H1 (cell line): Measurements from ENCODE around the gene JAKMIP1. TPM values are rescaled to one million over a fixed set of nuclear protein-coding genes. Genes with fewer than 3 reads are reported as not detected.

ENCODE experiments used
- CTCF ChIA-PET: fragments of 300-600 bp; sonication (Branson Sonifier 250); formaldehyde crosslinking; loops from one replicate; lab custom pipeline; 2021; ENCODE audit not compliant: partially characterized antibody; lab: Charles Lee
- POLR2A ChIA-PET: fragments of 300-600 bp; sonication (Branson Sonifier 250); formaldehyde crosslinking; loops from one replicate; lab custom pipeline; 2021; ENCODE audit warnings: inconsistent platforms; ENCODE audit not compliant: partially characterized antibody; lab: Charles Lee
- DNase-seq, 2 experiments: peaks; one replicate each; pipeline versions ENCODE4 v3.0.0 to v3.0.0-alpha.2; 2010 to 2022; ENCODE audit warnings: low spot score in 2 of 2, low read depth in 1 of 2, mixed read lengths in 1 of 2
- FAIRE-seq: peaks from 2 replicates; lab custom pipeline; 2011; peaks lifted over from hg19 to GRCh38; lab: Jason Lieb, UNC
- H2AFZ ChIP-seq: 2 replicates; pipeline ENCODE4 v1.8.1; 2012; ENCODE audit warnings: low read length, inconsistent platforms
- H2AK5ac ChIP-seq: 2 replicates; pipeline ENCODE4 v1.6.1; 2013; ENCODE audit warnings: low read depth, low read length
- H2BK120ac ChIP-seq: replicated peaks from 2 replicates; pipeline ENCODE3; 2013; ENCODE audit warnings: low read depth, low read length, inconsistent platforms
- H2BK12ac ChIP-seq: 2 replicates; pipeline ENCODE4 v1.6.1; 2013; ENCODE audit warnings: low read depth, low read length
- H2BK15ac ChIP-seq: 2 replicates; pipeline ENCODE4 v1.6.1; 2013; ENCODE audit warnings: low read length
- H2BK20ac ChIP-seq: 2 replicates; pipeline ENCODE4 v1.6.1; 2013; ENCODE audit warnings: low read length
- H2BK5ac ChIP-seq: 2 replicates; pipeline ENCODE4 v1.6.1; 2013; ENCODE audit warnings: low read depth, low read length
- H3K14ac ChIP-seq: 2 replicates; pipeline ENCODE4 v1.6.1; 2013; ENCODE audit warnings: inconsistent platforms; ENCODE audit not compliant: insufficient read length
- H3K18ac ChIP-seq: 2 replicates; pipeline ENCODE4 v1.6.1; 2013; ENCODE audit warnings: low read length; ENCODE audit errors: extremely low read depth
- H3K23ac ChIP-seq: 2 replicates; pipeline ENCODE4 v1.6.1; 2013; ENCODE audit warnings: inconsistent platforms; ENCODE audit not compliant: insufficient read length
- H3K23me2 ChIP-seq: 2 replicates; pipeline ENCODE4 v1.6.1; 2013; ENCODE audit warnings: low read depth, low read length
- H3K27ac ChIP-seq: 2 replicates; pipeline ENCODE4 v1.6.1; 2011; ENCODE audit warnings: low read depth, low read length, inconsistent platforms
- H3K27me3 ChIP-seq, 4 experiments: replicated peaks in 1 of 4; 1 replicate in 1 of 4; 2 replicates in 3 of 4; pipeline versions ENCODE4 v1.6.1 to v1.8.1; 2011 to 2013; ENCODE audit warnings: low read length in 3 of 4, mild to moderate bottlenecking in 3 of 4, inconsistent platforms in 2 of 4, mixed read lengths in 2 of 4, moderate library complexity in 1 of 4; ENCODE audit not compliant: control insufficient read depth in 3 of 4, insufficient read depth in 3 of 4; ENCODE audit errors: extremely low read depth in 1 of 4
- H3K36me3 ChIP-seq, 4 experiments: 2 replicates each; pipeline versions ENCODE4 v1.6.1 to v1.8.1; 2011 to 2013; ENCODE audit warnings: mild to moderate bottlenecking in 4 of 4, low read length in 3 of 4, moderate library complexity in 2 of 4, control low read depth in 1 of 4, inconsistent platforms in 1 of 4; ENCODE audit not compliant: insufficient read depth in 4 of 4, control insufficient read depth in 2 of 4
- H3K4ac ChIP-seq: replicated peaks from 2 replicates; pipeline ENCODE3; 2013; ENCODE audit warnings: low read length, low read depth, mixed read lengths, inconsistent platforms; ENCODE audit not compliant: insufficient read length
- H3K4me1 ChIP-seq, 4 experiments: replicated peaks in 1 of 4; 1 replicate in 1 of 4; 2 replicates in 3 of 4; pipeline versions ENCODE4 v1.6.1 to v1.8.1; 2011 to 2013; ENCODE audit warnings: low read length in 3 of 4, inconsistent platforms in 2 of 4, mixed read lengths in 1 of 4; ENCODE audit not compliant: insufficient read depth in 4 of 4, control insufficient read depth in 3 of 4
- H3K4me2 ChIP-seq, 2 experiments: 2 replicates each; pipeline versions ENCODE4 v1.6.1 to v1.8.1; 2011 to 2013; ENCODE audit warnings: low read depth in 2 of 2, low read length in 2 of 2, control low read depth in 1 of 2, inconsistent platforms in 1 of 2, mild to moderate bottlenecking in 1 of 2; ENCODE audit not compliant: insufficient read depth in 1 of 2
- H3K4me3 ChIP-seq, 4 experiments: fragments of 200-600, 300-600 bp in 1 of 4; sonication (generic), shearing (Covaris generic), sonication (Bioruptor Twin) in 1 of 4; 2 replicates each; pipeline versions ENCODE4 v1.5.1 to v1.8.1; 2011 to 2016; ENCODE audit warnings: low read length in 4 of 4, low read depth in 3 of 4, control low read depth in 2 of 4, inconsistent platforms in 2 of 4, mild to moderate bottlenecking in 2 of 4, mixed read lengths in 1 of 4, moderate library complexity in 1 of 4; ENCODE audit not compliant: insufficient read depth in 2 of 4; ENCODE audit errors: extremely low read depth in 1 of 4
- H3K56ac ChIP-seq: replicated peaks from 2 replicates; pipeline ENCODE3; 2013; ENCODE audit warnings: low read depth, mild to moderate bottlenecking, mixed read lengths, low read length, inconsistent platforms; ENCODE audit not compliant: insufficient read length
- H3K79me1 ChIP-seq: 2 replicates; pipeline ENCODE4 v1.6.1; 2013; ENCODE audit warnings: low read depth, low read length, control low read depth
- H3K79me2 ChIP-seq, 2 experiments: 2 replicates each; pipeline versions ENCODE4 v1.6.1 to v1.8.1; 2012 to 2013; ENCODE audit warnings: low read length in 2 of 2, mild to moderate bottlenecking in 2 of 2, inconsistent platforms in 1 of 2; ENCODE audit not compliant: insufficient read depth in 2 of 2, control insufficient read depth in 1 of 2
- H3K9ac ChIP-seq, 4 experiments: replicated peaks in 1 of 4; 1 replicate in 1 of 4; 2 replicates in 3 of 4; pipeline versions ENCODE4 v1.6.1 to v1.8.1; 2011 to 2013; ENCODE audit warnings: low read depth in 3 of 4, low read length in 3 of 4, control low read depth in 2 of 4, mild to moderate bottlenecking in 2 of 4, moderate library complexity in 2 of 4, inconsistent platforms in 1 of 4; ENCODE audit errors: extremely low read depth in 1 of 4
- H3K9me3 ChIP-seq, 2 experiments: 2 replicates each; pipeline versions ENCODE4 v1.6.1 to v1.8.1; 2012 to 2013; ENCODE audit warnings: mild to moderate bottlenecking in 2 of 2, moderate library complexity in 2 of 2, control low read depth in 1 of 2, inconsistent platforms in 1 of 2, low read depth in 1 of 2, low read length in 1 of 2, mixed read lengths in 1 of 2; ENCODE audit not compliant: insufficient read depth in 2 of 2
- H4K20me1 ChIP-seq, 2 experiments: replicated peaks in 1 of 2; 2 replicates each; pipeline versions ENCODE3 to v1.8.1; 2011 to 2013; ENCODE audit warnings: inconsistent platforms in 2 of 2, low read length in 2 of 2, mild to moderate bottlenecking in 1 of 2; ENCODE audit not compliant: insufficient read depth in 2 of 2, control insufficient read depth in 1 of 2
- H4K5ac ChIP-seq: 2 replicates; pipeline ENCODE4 v1.6.1; 2013; ENCODE audit warnings: low read length, low read depth, mixed read lengths, inconsistent platforms; ENCODE audit not compliant: insufficient read length
- H4K8ac ChIP-seq: 2 replicates; pipeline ENCODE4 v1.8.0; 2013; ENCODE audit warnings: mild to moderate bottlenecking, moderate library complexity, low read length, inconsistent platforms; ENCODE audit not compliant: insufficient read depth; ENCODE audit errors: extremely low read depth
- H4K91ac ChIP-seq: replicated peaks from 2 replicates; pipeline ENCODE3; 2013; ENCODE audit warnings: low read length, mixed read lengths, inconsistent platforms; ENCODE audit not compliant: insufficient read length
- CHD1 ChIP-seq: IDR thresholded peaks from 2 replicates; pipeline ENCODE4 v1.6.1; 2012; ENCODE audit warnings: low read depth, low read length, improper control_type of control experiment
- CTBP2 ChIP-seq: IDR thresholded peaks from 2 replicates; pipeline ENCODE4 v1.7.0; 2011; ENCODE audit warnings: borderline replicate concordance, mild to moderate bottlenecking, moderate library complexity, mixed read lengths, low read length; ENCODE audit not compliant: insufficient read depth, insufficient read length
- CTCF ChIP-seq, 3 experiments: IDR thresholded peaks; 1 replicate in 2 of 3; 2 replicates in 1 of 3; pipeline versions ENCODE4 v1.5.1 to v1.6.1; 2011; ENCODE audit warnings: low read length in 3 of 3, mild to moderate bottlenecking in 3 of 3, inconsistent platforms in 2 of 3, low read depth in 1 of 3, moderate library complexity in 1 of 3; ENCODE audit not compliant: insufficient read depth in 1 of 3; ENCODE audit errors: control extremely low read depth in 1 of 3
- FOSL1 ChIP-seq: IDR thresholded peaks from 2 replicates; pipeline ENCODE4 v1.6.1; 2011; ENCODE audit warnings: mild to moderate bottlenecking, low read depth, low read length, moderate library complexity; ENCODE audit not compliant: insufficient read depth
- HDAC2 ChIP-seq, 2 experiments: fragments of 300-600 bp in 1 of 2; sonication (generic) in 1 of 2; IDR thresholded peaks; 2 replicates each; pipeline ENCODE4 v1.6.1; 2011 to 2012; ENCODE audit warnings: low read depth in 2 of 2, low read length in 2 of 2, mild to moderate bottlenecking in 2 of 2, moderate library complexity in 2 of 2, borderline replicate concordance in 1 of 2, inconsistent platforms in 1 of 2
- KDM1A ChIP-seq: fragments of 200-600, 300-600 bp; sonication (generic); IDR thresholded peaks from 2 replicates; pipeline ENCODE4 v1.7.1; 2016; ENCODE audit warnings: mild to moderate bottlenecking, low read length, borderline replicate concordance
- MAFK ChIP-seq: IDR thresholded peaks from 2 replicates; pipeline ENCODE4 v1.6.1; 2012; ENCODE audit warnings: low read depth, mild to moderate bottlenecking, improper control_type of control experiment, low read length
- ZNF274 ChIP-seq: IDR thresholded peaks from 2 replicates; pipeline ENCODE4 v1.7.0; 2012; ENCODE audit warnings: low read length, borderline replicate concordance; ENCODE audit errors: extremely low read depth
- WGBS, 2 experiments: shearing (Covaris generic) in 1 of 2; methylation state at CpG; one replicate each; pipeline versions ENCODE4 v1.1.6 to v1.1.7; 2013 to 2015; ENCODE audit warnings: low lambda C conversion rate in 2 of 2, mixed read lengths in 2 of 2, inconsistent platforms in 1 of 2, low coverage in 1 of 2, missing lambda C conversion rate in 1 of 2; ENCODE audit not compliant: insufficient replicate concordance in 2 of 2, insufficient coverage in 1 of 2, insufficient read length in 1 of 2; ENCODE audit errors: extremely low coverage in 1 of 2, missing lambda C conversion rate in 1 of 2; 5-methylcytosine and 5-hydroxymethylcytosine counted together
- polyA plus RNA-seq, 7 experiments: library from polyadenylated mRNA; depleted of rRNA in 3 of 7; stranded (reverse) in 5 of 7; unstranded in 2 of 7; fragments of >200 nt in 5 of 7; fragments of 200-250 nt in 2 of 7; gene quantifications; 1 replicate in 5 of 7; 2 replicates in 1 of 7; 4 replicates in 1 of 7; pipeline versions ENCODE4 v1.2.1 to v1.2.3, GENCODE V29; 2011 to 2013; ENCODE audit warnings: missing spikeins in 2 of 7, mixed read lengths in 2 of 7
- total RNA-seq: library from RNA; stranded (reverse); fragmentation: NEBNext Ultra II Directional; extraction: Animal tissue kit (Norgen Biotek cat#: 25700); gene quantifications from 2 replicates; pipeline ENCODE4 v1.2.1, GENCODE V29; 2021

Gene JAKMIP1
- total and polyA plus RNA-seq, 2 of the 8 experiments (the other 6 are each of a cell fraction or from before 2014, with no cell fraction given) = 2.5 to 4.4 TPM

- CTCF ChIA-PET = interaction anchor here (0.8 to 1.6 kb wide), 4 partner anchors 9 to 212 kb away, joined by 3 to 7 read pairs (median 4); no protein-coding TSS in a partner anchor
- no peaks in the 10 kb centered on the region for H3K36me3 ChIP-seq
- no peak overlapping the region for H4K8ac ChIP-seq
- H3K79me2 ChIP-seq = no peaks in the 10 kb centered on the region
- H3K27me3 ChIP-seq = no peaks in the 10 kb centered on the region; a peak in 2 of 7 replicates
- H3K9ac ChIP-seq = no peak overlapping the region
- no peak overlapping the region for H3K56ac ChIP-seq
- no peak overlapping the region for H3K27ac ChIP-seq
- H2BK20ac ChIP-seq = no peak overlapping the region
- H3K4me2 ChIP-seq = no peak overlapping the region
- FAIRE-seq = no peak
- H3K23ac ChIP-seq = no peak overlapping the region
- H4K5ac ChIP-seq = no peak overlapping the region
- no peak overlapping the region for H3K4me3 ChIP-seq
- POLR2A ChIA-PET = no interaction called here
- H2BK15ac ChIP-seq = no peak overlapping the region
- no peak for TF ChIP-seq ZNF274
- no peak for TF ChIP-seq CTCF (IDR thresholded peaks at IDR 0.05; ENCODE audit: control extremely low read depth in 1 of 3, insufficient read depth in 1 of 3, low read depth in 1 of 3, low read length in 3 of 3)
- TF ChIP-seq KDM1A = no peak
- TF ChIP-seq MAFK = no peak
- TF ChIP-seq FOSL1 = no peak
- TF ChIP-seq CTBP2 = no peak
- no peak for TF ChIP-seq CHD1
- no peak for TF ChIP-seq HDAC2 (IDR thresholded peaks at IDR 0.05; ENCODE audit: borderline replicate concordance in 1 of 2, low read depth in 2 of 2, low read length in 2 of 2)
- no peak overlapping the region for H2AK5ac ChIP-seq
- H3K79me1 ChIP-seq = no peaks in the 10 kb centered on the region; the same call in 1 of the 2 replicates
- H4K91ac ChIP-seq = no peak overlapping the region
- no peak overlapping the region for H3K18ac ChIP-seq
- no peaks in the 10 kb centered on the region for H3K23me2 ChIP-seq
- no peak overlapping the region for H3K4ac ChIP-seq
- DNase-seq = no peak
- no peak overlapping the region for H2AFZ ChIP-seq
- WGBS, 2 experiments = 71% methylated on average over 5 of the region's 5 CpGs; no CpG with 5 or more reads in 1 of the 2 experiments
- no peak overlapping the region; the same call in 1 of the 2 replicates for H2BK12ac ChIP-seq
- H2BK5ac ChIP-seq = no peak overlapping the region
- no peak overlapping the region for H2BK120ac ChIP-seq
- H3K4me1 ChIP-seq = peaks cover 11 to 30% (median 20%) of the 10 kb centered on the region in 4 experiments
- H3K14ac ChIP-seq = no peak overlapping the region
- no peaks in the 10 kb centered on the region for H3K9me3 ChIP-seq
- H4K20me1 ChIP-seq = no peaks in the 10 kb centered on the region
Observed at GRCh38 chr4:6115342-6115741, 85.0 kb downstream of the JAKMIP1 start.
